Prostate gland (tissue), 2 donors: ENCODE data around the gene PSAPL1.

Experiments
- POLR2A ChIP-seq: fragments of 450-650 bp; IDR thresholded peaks from one replicate; pipeline ENCODE4 v1.6.1; 2016; ENCODE audit warnings: antibody characterized with exemption, mild to moderate bottlenecking
- TF ChIP-seq, protein P1 (sequence below), 4 experiments: fragments of 200-600 bp in 2 of 4; fragments of 450-650 bp in 2 of 4; sonication (generic) in 2 of 4; IDR thresholded peaks; 1 replicate in 3 of 4; 2 replicates in 1 of 4; pipeline ENCODE4 v1.5.1; 2016 to 2019; ENCODE audit warnings: antibody characterized with exemption in 4 of 4, mild to moderate bottlenecking in 2 of 4, moderate library complexity in 2 of 4

DNA sequence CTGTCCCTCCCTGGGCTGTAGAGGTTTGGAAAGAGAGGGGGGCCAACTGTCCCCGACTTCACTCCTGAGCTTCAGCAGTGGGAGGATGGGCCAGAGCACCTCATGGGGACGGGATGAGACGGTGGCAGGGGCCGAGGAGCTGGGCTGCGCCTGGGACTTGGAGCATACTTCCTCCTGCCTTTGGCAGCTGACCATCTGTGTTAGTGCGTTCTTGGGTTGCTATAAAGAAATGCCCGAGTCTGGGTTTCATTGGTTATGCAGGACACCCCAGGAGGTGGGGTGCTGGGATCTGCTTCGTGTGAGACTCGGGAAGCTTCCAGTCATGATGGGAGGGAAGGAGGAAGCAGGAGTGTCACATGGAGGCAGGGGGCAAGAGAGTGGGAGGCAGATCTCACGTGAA lies 7.4 kb downstream of the PSAPL1 start:
- no peak for TF ChIP-seq POLR2A
- TF ChIP-seq, protein P1, sequence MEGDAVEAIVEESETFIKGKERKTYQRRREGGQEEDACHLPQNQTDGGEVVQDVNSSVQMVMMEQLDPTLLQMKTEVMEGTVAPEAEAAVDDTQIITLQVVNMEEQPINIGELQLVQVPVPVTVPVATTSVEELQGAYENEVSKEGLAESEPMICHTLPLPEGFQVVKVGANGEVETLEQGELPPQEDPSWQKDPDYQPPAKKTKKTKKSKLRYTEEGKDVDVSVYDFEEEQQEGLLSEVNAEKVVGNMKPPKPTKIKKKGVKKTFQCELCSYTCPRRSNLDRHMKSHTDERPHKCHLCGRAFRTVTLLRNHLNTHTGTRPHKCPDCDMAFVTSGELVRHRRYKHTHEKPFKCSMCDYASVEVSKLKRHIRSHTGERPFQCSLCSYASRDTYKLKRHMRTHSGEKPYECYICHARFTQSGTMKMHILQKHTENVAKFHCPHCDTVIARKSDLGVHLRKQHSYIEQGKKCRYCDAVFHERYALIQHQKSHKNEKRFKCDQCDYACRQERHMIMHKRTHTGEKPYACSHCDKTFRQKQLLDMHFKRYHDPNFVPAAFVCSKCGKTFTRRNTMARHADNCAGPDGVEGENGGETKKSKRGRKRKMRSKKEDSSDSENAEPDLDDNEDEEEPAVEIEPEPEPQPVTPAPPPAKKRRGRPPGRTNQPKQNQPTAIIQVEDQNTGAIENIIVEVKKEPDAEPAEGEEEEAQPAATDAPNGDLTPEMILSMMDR (IDR thresholded peaks at IDR 0.05): no peak
